AG04450 (cell line): ENCODE measurements around the gene PPOX. TPM values are rescaled to one million over a fixed set of nuclear protein-coding genes. Genes with fewer than 3 reads are reported as not detected.

ENCODE experiments used
- CTCF ChIA-PET: fragments of 300-600, 350-600 bp; formaldehyde crosslinking; extraction: SDS; loops from one replicate; lab custom pipeline; 2022; ENCODE audit warnings: antibody characterized with exemption, inconsistent platforms; lab: Charles Lee
- POLR2A ChIA-PET: fragments of 350-600 bp; formaldehyde crosslinking; extraction: SDS; loops from one replicate; lab custom pipeline; 2021; ENCODE audit warnings: antibody characterized with exemption, inconsistent platforms; lab: Yijun Ruan, JAX
- DNase-seq: peaks from one replicate; pipeline ENCODE4 v3.0.0-alpha.2; 2011; ENCODE audit warnings: low read depth, low spot score
- H3K27ac ChIP-seq: one replicate; pipeline ENCODE4 v1.5.1; 2012; ENCODE audit warnings: low read depth, low read length, control low read depth
- H3K27me3 ChIP-seq: one replicate; pipeline ENCODE4 v1.6.0; 2012; ENCODE audit warnings: low read length; ENCODE audit not compliant: control insufficient read depth, insufficient read depth
- H3K4me3 ChIP-seq: 2 replicates; pipeline ENCODE4 v1.5.1; 2011; ENCODE audit warnings: mild to moderate bottlenecking, low read depth, low read length, control low read depth
- H3K9me3 ChIP-seq: 2 replicates; pipeline ENCODE4 v1.5.1; 2012; ENCODE audit warnings: low read length; ENCODE audit not compliant: control insufficient read depth, insufficient read depth
- polyA plus RNA-seq: library from polyadenylated mRNA; depleted of rRNA; stranded (reverse); fragments of >200 nt; gene quantifications from 2 replicates; pipeline ENCODE4 v1.2.3, GENCODE V29; 2011
- TF ChIP-seq, protein P1 (sequence below): IDR thresholded peaks from 2 replicates; pipeline ENCODE4 v1.5.1; 2011; ENCODE audit warnings: low read depth, low read length, control low read depth, inconsistent platforms

Gene PPOX
- polyA plus RNA-seq, 1 experiment: 9.8 TPM

GRCh38 chr1:161206411-161207140 is 40.4 kb downstream of the PPOX start:
- peak overlapping the region; percentile 70 for H3K27ac ChIP-seq
- TF ChIP-seq, protein P1, sequence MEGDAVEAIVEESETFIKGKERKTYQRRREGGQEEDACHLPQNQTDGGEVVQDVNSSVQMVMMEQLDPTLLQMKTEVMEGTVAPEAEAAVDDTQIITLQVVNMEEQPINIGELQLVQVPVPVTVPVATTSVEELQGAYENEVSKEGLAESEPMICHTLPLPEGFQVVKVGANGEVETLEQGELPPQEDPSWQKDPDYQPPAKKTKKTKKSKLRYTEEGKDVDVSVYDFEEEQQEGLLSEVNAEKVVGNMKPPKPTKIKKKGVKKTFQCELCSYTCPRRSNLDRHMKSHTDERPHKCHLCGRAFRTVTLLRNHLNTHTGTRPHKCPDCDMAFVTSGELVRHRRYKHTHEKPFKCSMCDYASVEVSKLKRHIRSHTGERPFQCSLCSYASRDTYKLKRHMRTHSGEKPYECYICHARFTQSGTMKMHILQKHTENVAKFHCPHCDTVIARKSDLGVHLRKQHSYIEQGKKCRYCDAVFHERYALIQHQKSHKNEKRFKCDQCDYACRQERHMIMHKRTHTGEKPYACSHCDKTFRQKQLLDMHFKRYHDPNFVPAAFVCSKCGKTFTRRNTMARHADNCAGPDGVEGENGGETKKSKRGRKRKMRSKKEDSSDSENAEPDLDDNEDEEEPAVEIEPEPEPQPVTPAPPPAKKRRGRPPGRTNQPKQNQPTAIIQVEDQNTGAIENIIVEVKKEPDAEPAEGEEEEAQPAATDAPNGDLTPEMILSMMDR: no peak
- ChIA-PET POLR2A (interaction anchor here (0.6 to 2.2 kb wide), 6 partner anchors 8 to 41 kb away, joined by 3 to 5 read pairs (median 4); partner anchors contain the start of genes PPOX and TOMM40L), CTCF (interaction anchor here (0.5 to 7.0 kb wide), 9 partner anchors 8 to 175 kb away, joined by 3 to 87 read pairs (median 4); partner anchors contain the start of gene TOMM40L)
- no peaks in the 10 kb centered on the region for H3K9me3 ChIP-seq
- DNase-seq: no peak
- H3K4me3 ChIP-seq: no peak overlapping the region
- no peaks in the 10 kb centered on the region for H3K27me3 ChIP-seq

DNA sequence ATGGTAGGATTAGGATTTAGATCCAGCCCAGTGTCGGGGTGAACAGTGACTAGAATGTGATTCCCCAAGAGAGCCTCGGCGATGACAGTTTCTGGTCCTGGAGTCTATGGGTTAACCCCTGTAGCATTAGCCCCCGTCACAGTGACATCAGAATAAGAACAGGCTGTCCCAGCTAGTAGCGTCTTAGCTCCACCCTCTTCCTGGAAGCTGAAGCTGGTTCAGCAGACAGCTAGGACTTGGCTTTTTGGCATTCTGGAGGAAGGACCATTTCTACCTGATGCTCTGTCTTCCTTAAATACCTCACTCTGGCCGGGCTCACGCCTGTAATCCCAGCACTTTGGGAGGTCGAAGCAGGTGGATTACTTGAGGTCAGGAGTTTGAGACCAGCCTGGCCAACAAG is 40.9 kb downstream of the PPOX start:
- no peaks in the 10 kb centered on the region for H3K27me3 ChIP-seq
- H3K4me3 ChIP-seq: no peak overlapping the region
- no peak for DNase-seq
- no peaks in the 10 kb centered on the region for H3K9me3 ChIP-seq
- CTCF ChIA-PET: interaction anchor here (0.5 to 7.0 kb wide), 5 partner anchors 9 to 175 kb away, joined by 3 to 87 read pairs (median 4); partner anchors contain the start of gene TOMM40L
- peak overlapping the region; percentile 70 for H3K27ac ChIP-seq
- TF ChIP-seq, protein P1: no peak
- POLR2A ChIA-PET: interaction anchor here (0.9 to 2.2 kb wide), 4 partner anchors 9 to 41 kb away, joined by 3 to 5 read pairs (median 4); partner anchors contain the start of genes PPOX and TOMM40L

DNA sequence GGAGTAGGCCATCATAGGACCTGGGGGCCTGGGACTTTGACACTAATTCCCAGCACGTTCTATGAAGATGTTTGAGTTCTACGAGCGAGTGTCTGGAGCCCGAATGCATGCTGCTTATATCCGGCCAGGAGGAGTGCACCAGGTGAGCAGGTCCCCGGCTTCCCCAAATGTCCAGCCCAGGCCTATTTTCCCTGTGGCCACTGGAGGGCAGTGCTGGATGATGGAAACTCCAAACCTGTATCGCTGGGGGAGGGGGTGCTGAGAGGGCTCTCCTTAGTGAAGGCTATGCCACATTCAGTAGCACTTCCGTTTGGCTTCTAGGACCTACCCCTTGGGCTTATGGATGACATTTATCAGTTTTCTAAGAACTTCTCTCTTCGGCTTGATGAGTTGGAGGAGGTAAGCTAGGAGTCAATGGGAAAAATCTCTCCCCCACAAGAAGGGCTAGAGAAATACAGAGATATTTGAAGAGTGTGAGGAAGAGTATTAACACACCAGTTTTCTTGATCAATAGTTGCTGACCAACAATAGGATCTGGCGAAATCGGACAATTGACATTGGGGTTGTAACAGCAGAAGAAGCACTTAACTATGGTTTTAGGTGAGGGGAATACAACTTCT is 43.7 kb downstream of the PPOX start:
- Histone ChIP-seq H3K9me3 (no peaks in the 10 kb centered on the region), H3K4me3 (no peak overlapping the region), H3K27me3 (no peaks in the 10 kb centered on the region), H3K27ac (no peak overlapping the region)
- ChIA-PET POLR2A (no interaction called here), CTCF (interaction anchor here (0.6 to 7.0 kb wide), 15 partner anchors 8 to 175 kb away, joined by 3 to 126 read pairs (median 11); partner anchors contain the start of genes APOA2, NDUFS2, PPOX and TOMM40L)
- no peak for DNase-seq
- TF ChIP-seq, protein P1: peak; percentile 93

GRCh38 chr1:161214369-161214768 is 48.1 kb downstream of the PPOX start:
- TF ChIP-seq, protein P1: no peak
- Histone ChIP-seq H3K9me3 (no peaks in the 10 kb centered on the region), H3K27ac (no peak overlapping the region), H3K27me3 (no peaks in the 10 kb centered on the region), H3K4me3 (no peak overlapping the region)
- ChIA-PET POLR2A (no interaction called here), CTCF (interaction anchor here (0.7 to 7.0 kb wide), 2 partner anchors 12 to 44 kb away, joined by 10 to 126 read pairs; partner anchors contain the start of genes APOA2 and TOMM40L)
- no peak for DNase-seq
